Activated T-cell treated with anti-CD3 and anti-CD28 coated beads, Interleukin-2, amount 50 U/mL, for 1 hour (primary cell): Measurements from ENCODE around the gene POU2AF1.

Experiments
- DNase-seq: peaks from one replicate; pipeline ENCODE4 v3.0.0-alpha.2; 2020

The POU2AF1 gene

DNA sequence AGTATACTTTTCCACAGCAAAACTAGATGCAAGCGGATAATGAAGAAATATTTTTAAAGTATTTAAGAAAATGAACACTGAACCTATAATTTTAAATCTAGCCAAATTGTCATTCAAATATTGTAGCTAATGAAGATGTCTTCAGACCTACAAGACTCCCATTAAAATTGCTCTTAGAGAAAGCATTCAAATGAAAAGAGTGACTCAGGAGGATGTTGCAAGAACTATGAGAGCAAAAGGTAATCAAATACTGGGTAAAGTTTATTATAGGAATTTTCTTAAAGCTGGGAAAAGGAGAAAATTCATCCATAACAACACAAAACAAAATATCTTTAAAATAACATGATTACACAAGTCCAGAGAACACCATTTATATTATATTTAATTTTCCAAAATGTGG is 5.4 kb upstream of the POU2AF1 start:
- no peak for DNase-seq

DNA sequence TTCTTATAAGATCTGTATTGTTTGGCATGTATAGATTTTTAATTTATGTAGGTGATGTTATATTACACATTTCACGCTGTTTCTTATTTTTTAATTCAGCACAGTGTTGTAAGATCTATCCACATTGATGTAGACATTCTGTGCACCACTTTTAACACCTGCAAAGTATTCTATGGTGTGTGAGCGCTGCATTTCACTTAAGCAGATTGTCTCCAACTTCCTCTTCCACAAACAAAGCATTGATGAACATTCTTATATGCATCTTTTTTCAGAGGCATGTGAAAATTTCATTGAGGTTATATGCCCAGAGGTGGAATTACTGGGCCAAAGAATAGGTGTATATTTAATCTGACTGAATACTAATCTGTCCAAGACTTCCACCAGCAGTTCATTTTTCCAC is 3.4 kb upstream of the POU2AF1 start:
- no peak for DNase-seq

DNA sequence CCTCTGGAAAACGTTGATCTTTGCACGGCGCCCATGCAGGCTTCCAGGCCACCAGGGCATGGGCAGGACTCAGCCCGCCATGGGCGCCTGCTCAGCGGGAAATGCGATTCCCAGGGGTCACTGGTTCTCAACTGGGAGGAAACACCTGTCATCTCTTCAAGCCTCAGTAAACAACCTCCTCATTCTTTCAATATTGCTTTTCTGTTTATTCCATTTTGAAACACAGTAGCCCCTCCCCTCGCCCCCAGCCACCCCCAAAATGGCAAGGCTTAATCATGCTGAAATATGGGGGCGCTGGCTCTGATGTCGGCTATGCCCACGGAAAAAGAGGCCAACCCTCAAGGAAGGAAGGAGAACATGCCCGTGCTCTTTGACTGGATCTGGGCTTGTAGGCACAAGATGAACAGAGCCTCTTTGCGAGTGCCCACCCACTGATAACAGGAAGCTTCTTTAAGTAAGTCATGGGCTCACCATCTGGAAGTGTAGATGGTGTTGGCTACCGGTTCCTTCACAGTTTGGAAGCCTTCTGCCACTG is 594 bp upstream of the POU2AF1 start:
- DNase-seq, result no peak

DNA sequence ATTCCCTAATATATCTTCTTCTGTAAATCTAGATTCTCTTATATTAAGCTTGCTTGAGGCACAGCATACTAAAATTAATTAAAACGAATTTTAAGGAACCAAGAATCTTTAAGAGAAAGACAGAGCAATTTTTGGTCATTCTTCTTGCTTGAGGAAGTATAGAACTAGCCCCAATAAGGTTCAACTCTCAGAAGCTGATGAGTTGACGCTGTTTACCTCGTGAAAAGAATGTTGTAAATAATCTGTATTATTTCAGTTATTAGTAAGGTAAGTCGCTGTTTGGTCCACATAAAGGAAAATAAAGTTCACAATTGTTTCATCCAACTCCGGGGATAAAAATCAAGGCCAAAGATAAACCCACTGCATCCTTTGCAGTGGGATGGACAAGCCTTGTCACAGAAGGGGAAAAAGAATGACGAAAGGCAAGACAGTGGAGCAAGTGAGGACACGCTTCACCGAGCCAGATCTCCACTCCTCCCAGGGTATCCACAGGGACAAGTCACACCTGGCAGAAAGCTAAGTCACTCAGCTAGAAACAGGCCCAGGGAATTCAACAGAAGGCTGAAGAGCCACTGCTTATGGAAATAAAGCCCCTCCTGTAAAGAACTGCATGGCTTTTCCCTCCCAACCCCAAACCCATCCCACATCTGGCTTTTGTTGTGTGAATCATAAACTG is 752 bp downstream of the POU2AF1 start:
- DNase-seq, result no peak

DNA sequence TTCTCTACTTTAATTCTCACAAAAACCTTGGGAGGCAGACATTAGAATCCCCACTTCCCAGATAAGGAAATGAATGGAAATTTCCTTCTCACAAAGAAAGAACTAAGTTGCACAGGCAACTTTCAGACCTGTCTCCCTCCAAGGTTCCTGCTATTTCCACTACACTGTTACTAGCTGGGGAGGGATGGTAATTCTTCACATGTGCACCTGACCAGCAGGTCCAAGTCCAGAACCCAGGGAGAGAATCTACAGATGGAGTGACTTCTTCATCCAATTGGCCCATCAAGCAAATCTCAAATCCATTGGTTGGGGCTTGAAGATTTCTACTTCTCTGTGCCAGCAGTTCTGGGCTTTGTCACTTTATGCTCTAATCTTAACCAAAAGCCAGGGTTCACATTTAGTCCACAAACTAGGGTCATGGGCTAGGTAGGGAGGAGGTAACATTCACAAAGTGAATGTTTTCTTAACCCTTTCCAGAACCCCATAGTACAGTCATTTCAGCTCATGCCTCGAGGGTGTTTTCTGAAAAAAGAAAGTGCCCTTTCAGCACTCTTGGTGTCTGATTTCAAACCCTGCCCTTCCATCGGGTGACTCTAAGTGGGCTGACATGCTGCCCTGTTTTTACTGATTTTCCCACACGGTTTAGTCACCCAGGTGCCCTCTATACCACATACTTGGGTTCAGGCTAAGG is 2.7 kb downstream of the POU2AF1 start:
- no peak for DNase-seq

DNA sequence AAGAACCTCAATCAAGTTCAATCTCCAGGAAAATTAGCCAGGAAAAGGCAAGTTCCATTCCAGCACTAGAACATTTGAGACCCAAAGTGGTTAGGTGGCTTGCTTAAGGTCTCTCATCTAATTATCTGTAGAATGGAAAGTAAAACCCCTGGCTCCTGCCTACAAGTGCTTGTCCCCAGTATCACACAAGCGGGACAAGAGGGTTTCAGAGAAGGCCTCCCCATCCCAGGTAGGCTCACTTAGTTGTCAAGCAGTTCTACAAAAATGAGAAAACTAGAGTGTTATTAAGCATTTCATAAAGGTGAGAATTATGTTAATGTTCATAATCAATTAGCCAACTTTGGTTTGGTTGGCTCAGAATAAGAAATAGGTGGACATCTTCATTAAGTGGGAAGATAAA is 5.5 kb downstream of the POU2AF1 start:
- no peak for DNase-seq

DNA sequence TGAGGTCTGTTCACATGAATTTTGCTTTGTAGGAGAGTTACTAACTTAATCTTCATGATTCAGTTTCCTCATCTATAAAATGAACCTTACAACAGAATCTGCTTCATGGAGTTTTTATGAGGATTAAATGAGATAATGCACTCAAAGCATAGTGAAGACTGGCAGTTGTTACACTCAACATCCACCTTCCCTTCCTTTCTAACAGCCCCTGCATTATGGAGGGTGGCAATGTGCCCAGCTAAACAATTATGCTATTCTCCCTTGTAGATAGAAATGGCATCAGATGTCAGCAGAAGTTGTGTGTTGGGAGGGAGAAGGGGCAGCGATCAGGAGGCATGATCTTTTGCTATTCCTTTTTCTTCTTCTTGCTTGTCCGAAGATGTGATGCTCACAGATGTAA is 6.5 kb downstream of the POU2AF1 start:
- no peak for DNase-seq

DNA sequence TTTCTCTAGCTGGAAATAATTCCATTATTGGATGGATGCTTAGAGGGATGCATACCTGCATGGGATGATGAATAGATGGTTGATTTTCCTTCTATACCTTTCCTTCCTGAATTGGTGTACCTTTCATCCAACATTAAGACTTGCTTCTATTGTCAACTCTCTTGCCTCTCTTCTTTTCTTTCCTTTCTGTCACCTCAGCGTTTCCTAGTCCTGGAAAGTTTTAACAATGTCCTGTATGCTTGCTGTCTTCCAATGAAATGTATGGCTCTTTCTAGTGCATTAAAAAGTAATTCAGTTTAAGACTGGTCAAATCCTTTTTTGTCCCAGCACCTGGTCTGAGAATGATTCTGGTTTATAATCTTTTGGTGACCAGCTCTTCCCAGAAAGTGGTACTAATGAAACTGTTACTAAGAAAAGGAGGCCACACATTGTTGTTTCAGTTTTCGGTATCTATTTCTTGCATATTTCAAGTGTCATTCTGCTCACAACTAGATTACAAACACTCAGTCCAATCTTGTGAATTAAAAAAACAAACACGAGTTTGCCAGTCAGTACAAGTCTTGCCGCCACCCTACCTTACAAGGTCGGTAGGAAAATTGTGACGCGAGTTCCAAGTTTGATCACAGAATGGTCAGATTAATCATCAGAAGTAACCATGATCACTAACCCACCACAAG is 8.0 kb downstream of the POU2AF1 start:
- DNase-seq, result no peak

DNA sequence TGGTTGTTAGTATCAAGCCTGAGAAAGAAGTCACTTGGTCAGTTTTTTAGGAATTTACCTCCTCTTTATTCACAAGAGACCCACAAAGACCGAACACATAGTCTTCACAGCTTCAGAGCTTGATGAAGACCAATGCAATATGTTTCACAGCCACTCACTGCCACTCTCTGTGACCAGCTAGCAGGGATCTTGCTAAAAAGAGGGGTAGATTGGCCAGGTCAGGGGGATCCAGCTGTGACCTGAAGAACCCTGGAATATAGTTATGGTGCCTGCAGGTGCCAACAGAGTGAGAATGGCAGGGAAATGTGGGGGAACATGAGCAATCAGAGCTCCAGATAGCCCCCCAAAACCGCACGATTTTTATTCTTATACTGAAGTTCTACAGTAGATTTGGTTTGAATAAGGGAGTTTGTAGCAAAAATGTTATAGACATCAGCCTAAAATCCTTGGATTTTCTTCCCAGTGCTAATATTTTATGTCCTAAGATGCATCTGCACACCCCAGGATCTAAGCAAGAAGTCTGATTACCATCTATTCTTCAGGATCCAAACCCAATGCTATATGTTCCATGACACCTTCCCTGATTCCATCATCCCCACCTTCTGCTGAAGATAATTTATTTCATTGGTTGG is 8.7 kb downstream of the POU2AF1 start:
- no peak for DNase-seq

DNA sequence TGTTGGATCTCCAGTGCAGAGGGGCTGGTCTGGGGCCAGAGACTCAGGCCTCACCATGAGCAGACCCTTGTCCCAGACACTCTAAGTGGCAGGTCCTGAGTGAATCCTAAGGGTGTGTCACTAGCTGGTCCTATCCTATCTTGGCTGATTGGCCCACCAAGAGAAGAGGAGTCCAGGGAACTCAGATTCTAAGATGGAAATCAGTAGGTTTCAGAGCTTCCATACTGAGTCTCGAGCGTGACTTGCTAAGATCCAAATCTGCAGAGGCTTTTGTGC is 10.9 kb downstream of the POU2AF1 start:
- no peak for DNase-seq

DNA sequence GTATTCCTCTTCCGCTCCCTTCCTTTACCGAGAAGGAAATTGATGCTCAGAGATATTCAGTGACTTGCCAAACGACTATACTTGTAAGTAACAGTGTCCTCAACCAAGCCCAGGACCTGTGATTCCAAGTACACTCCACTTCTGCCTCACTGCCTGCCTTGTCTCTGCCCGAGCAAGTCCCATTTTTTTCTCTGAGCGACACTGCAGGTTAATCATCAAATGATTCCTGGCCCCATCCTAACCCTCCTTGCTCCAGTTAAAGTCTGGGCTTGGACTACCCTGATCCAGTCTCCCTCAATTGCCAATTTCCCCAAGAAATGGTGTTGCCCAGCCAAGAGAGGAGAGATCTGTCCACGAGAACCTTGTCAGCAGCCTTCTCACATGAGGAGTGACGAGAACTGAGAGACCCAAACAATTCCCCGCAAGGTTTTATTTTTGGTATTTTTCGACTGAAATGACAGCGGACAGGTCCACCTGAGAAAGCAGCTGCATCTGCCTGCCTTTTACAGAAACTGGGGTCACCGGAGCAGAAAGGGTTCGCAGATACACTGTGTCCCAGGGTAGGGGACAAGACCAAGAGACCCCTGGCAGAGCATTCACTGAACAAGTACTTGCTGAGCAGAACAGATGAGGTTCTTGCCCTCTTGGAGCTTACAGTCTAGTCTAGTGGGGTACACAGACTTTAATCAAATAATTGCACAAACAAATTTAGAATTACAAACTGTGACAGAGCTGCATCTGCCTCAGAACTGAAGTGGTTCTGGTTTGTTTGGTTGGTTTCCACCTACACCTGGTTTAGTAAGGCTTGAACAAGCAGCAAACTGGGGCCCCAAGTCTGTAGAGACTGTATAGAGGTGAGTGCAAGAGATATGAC is 11.4 kb downstream of the POU2AF1 start:
- no peak for DNase-seq

DNA sequence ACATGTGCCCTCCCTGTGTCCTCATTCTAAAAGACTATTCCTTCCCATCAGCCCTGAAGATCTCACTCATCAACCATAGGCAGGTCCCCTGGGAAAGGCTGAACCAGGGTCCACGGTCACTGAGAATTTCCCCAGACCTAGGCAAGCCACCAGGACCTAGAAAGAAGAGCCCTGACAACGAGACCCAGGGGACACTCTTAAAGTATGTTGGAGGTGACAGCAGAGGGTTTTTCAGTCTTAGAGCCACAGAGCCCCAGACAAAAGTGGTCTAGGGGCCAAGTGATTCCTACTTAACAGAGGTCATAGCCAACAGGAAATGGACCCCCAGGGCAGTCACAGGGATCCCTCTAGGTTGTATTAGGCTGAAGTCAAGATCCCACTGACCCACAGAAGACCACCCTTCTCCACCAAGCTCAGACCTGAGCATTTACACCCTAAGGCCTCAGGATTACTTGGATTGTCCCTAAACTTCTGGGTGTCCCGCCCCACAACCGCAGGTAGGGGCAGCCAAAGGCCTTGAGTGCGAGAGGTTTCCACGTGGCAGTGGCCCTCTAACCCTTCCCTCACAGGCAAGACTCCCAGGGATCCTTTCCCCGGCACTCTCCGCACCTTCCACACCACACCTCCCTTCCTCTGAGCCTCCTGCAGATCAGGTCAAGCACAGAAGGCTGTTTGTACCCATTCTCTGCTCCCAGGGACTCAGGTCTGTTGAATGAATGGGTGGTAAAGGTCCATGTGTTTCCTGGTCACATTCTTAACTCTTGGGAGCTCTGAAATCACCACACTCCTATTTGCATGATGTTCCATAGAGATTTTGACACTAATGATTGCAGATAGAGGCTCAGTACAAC is 12.3 kb downstream of the POU2AF1 start:
- no peak for DNase-seq

DNA sequence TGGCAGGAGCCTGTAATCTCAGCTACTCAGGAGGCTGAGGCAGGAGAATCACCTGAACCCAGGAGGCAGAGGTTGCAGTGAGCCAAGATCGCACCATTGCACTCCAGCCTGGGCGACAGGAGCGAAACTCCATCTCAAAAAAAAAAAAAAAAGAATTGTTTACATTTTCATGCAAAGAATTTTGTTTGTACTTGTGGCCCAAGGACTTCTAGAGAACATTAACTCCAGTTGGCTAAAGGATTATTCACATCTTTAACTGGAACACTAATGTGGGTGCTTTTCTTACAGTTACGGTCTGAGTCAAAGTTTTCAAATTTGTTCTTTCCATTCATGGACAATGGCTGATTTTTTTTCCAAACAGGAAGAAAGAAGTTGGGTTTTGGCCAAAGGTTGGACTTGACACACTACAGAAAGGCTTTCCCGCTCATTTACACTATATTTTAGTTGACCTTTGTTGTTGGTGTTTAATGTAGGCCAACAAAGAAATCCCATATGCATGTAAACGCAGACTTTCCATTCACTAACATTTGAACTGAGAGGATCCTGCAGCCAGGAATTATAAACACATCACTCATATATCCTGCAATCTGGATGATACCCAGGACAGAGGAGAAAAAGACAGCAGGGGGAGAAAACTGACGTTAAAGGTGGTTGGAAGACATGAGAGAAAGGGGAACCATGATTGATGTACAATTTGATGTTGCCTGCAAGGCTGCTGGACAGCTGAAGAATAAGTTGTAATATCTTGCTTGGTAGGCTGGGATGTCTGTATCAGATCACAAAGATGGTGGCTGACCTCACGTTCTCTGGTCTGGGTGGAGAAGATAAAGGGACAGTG is 13.1 kb downstream of the POU2AF1 start:
- no peak for DNase-seq

DNA sequence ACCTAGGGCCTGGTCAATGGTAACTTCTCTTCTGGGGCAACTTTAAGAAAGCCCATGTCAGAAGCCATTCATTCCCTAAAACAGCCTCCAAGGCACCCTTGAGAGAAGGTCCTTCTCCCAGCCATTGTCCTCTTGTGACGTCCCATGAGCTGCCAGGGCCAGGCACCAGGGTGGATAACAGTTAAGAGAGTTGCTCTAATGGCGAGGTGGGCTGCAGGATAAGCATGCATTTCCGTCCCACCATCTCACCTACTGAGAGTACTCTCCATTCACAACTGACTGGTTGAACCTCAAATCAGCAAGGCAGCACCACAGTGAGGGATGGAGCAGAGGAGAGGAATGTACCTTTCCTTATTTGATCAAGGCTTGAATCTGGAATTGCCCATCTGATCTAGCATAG is 14.6 kb downstream of the POU2AF1 start:
- DNase-seq, result no peak

DNA sequence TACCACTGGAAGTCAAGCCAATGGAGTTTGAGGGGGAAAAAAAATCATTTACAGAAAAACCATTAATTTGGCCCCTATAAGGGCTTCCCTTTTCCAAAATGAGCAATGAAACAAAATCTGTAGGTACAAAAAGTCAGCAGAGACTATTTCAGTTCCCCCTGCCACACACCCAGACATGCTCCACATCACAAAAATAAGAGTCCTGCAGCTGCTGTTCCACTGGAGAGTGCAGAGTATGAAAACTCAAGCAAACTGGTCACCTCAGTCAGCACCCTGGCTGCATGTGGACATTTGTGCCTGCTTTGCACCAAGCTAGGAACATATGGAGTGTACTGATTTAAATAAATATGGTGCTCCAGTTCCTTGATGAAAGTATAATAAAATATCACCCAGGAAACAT is 15.1 kb downstream of the POU2AF1 start:
- no peak for DNase-seq

DNA sequence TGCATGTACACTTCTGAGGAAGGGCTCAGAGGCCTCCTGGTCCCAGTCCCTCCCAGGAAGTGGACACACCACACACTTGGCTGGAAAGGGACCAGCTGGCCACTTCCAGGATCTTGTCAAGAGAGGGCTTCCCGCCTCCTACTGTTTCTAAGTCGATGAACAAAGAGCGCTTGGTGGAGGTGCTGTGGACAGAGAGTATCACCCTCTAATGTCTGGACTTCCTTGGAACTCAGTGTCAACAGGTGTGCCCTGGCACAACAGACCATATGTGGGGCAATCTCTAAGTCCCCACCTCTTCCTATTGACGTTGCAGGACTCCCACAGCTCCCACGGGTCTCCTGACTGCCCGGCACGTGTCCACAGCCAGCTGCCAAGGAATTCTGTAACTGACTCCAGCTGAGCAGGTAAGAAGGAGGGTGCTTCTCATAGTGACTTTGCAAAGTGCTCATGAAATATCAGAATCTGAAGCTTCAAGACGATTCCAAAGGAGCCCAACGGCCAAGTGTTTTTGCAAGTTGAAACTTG is 16.1 kb downstream of the POU2AF1 start:
- no peak for DNase-seq

DNA sequence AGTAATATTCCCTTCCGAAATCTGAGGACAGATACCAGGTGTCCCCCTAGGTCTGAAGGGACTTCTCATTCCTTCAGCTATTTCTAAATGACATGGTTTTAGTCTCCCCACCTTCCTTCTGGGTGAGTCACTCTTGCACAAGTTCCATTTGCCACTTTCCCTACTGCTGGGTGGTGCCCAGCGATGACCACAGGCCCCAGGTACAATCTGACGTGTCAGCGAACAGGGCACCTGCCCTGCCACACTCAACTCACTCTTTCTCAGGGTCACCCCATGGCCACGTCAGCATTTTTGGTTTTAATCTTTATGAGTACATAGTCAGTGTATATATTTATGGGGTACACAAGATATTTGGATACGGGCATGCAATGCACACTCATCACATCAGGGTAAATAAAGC is 17.2 kb downstream of the POU2AF1 start:
- DNase-seq, result no peak

DNA sequence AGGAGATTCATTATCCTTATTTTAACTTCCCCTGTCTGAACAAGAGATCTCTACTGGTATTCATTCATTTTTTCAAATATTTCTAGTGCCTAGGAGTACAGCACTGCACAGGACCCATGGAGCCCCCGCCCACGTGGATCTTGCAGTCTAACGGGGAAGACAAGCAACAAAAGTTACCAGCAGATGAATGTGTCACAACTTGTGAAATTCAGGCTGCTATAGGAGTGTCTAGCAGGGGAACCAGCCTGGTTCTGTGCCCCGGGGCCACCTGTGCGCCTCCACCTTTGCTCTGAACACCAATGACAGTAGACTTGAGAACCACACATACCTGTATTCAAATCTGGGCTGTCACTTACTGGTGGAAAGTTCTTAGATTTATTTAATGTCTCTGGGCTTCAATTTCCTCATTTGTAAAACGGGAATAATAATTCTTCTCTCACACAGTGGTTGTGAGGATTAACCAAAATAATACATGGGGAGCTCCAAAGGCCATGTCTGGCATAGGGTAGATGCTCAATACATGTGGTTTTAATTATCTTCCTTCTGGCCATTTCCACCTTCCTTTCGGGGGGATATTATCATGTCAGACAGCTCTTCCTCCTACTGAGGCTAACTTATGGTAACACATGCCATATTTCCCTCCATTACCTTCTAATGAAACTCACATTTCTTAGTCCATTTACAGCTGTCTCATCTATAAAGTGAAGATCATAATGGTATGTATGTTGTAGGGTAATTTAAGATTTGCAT is 17.8 kb downstream of the POU2AF1 start:
- DNase-seq, result no peak

DNA sequence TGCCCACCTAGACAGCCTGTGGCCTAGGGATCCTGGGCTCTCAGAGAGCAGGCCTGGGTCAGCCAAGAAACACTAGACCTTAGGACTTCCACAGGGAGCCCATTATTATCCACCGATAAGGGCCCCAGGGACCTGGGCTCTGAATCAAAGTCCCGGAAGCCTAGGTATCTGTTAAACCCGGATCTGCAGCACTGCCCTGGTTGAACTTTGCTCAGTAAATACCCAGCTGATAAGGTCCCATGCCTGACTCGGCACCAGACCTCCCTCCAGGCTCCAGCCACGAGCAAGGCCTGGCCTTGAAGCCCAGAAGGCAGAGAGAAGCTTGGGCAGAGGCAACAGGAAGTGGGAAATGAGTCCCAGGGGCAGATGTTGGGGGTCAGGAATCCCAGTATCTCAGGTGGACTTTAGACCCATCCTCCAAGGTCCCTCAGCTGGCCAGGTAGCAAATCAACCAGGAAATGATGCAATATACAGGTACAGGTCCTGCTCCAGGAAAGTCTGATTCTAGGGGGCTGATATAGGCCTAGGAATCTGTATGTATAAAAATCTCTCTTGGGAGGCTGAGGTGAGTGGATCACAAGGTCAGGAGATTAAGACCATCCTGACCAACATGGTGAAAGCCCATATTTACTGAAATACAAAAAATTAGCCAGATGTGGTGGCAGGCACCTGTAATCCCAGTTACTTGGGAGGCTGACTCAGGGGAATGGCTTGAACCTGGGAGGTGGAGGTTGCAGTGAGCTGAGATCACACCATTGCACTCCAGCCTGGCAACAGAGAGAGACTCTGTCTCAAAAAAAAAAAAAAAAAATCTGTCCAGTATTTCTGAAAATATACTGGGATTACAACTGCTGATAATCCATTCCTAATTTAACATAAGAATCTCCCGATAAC is 18.7 kb downstream of the POU2AF1 start:
- DNase-seq, result no peak
